ENCODE measurements around the gene GJA4. TPM values are rescaled to one million over a fixed set of nuclear protein-coding genes. Genes with fewer than 3 reads are reported as not detected.

Gene GJA4
- total and polyA plus RNA-seq, 2 donors (not counting 1 experiment from before 2014, with no cell fraction given): not detected

- H3K27me3 ChIP-seq (ENCODE audit: control insufficient read depth, insufficient read depth, low read length): no peaks in the 10 kb centered on the region
- H3K4me1 ChIP-seq (ENCODE audit: control insufficient read depth, extremely low read depth, insufficient read depth, low read length): no peaks in the 10 kb centered on the region
- TF ChIP-seq CTCF (conservative IDR thresholded peaks at IDR 0.05 in 1 of 2, IDR thresholded peaks at IDR 0.05 in 1 of 2; ENCODE audit: low read depth in 1 of 2, low read length in 2 of 2) (no peak), EZH2 (IDR thresholded peaks at IDR 0.05; ENCODE audit: low read length, missing control alignments) (no peak)
- H3K27ac ChIP-seq (ENCODE audit: insufficient read depth, low read length): no peak overlapping the region
- DNase-seq (ENCODE audit: low read depth in 2 of 2): no peak
- H2AFZ ChIP-seq (ENCODE audit: low read length): no peak overlapping the region
- no peaks in the 10 kb centered on the region for H3K79me2 ChIP-seq (ENCODE audit: control insufficient read depth, insufficient read depth, low read length)
- H3K9ac ChIP-seq (ENCODE audit: insufficient read depth, low read length): no peak overlapping the region
- no peak overlapping the region for H3K4me2 ChIP-seq (ENCODE audit: extremely low read depth, insufficient read depth, low read length)
- H3K36me3 ChIP-seq (ENCODE audit: control insufficient read depth, insufficient read depth, low read length): no peaks in the 10 kb centered on the region
- H3K9me3 ChIP-seq (ENCODE audit: control insufficient read depth, insufficient read depth, low read depth, low read length): no peaks in the 10 kb centered on the region
- no peaks in the 10 kb centered on the region for H4K20me1 ChIP-seq (ENCODE audit: control insufficient read depth, extremely low read depth, insufficient read depth, low read length)
- H3K4me3 ChIP-seq (replicated peaks in 1 of 4; ENCODE audit: control extremely low read depth in 1 of 4, insufficient read depth in 1 of 4, low read depth in 3 of 4, low read length in 4 of 4): no peak overlapping the region
Observed at GRCh38 chr1:34761176-34761761, 31.5 kb upstream of the GJA4 start.

GRCh38 chr1:34761776-34762307 lies 31.0 kb upstream of the GJA4 start:
- no peak for DNase-seq (ENCODE audit: low read depth in 2 of 2)
- Histone ChIP-seq H4K20me1 (ENCODE audit: control insufficient read depth, extremely low read depth, insufficient read depth, low read length) (no peaks in the 10 kb centered on the region), H3K27ac (ENCODE audit: insufficient read depth, low read length) (no peak overlapping the region), H3K79me2 (ENCODE audit: control insufficient read depth, insufficient read depth, low read length) (no peaks in the 10 kb centered on the region), H3K9me3 (ENCODE audit: control insufficient read depth, insufficient read depth, low read depth, low read length) (no peaks in the 10 kb centered on the region), H2AFZ (ENCODE audit: low read length) (no peak overlapping the region), H3K4me3 (replicated peaks in 1 of 4; ENCODE audit: control extremely low read depth in 1 of 4, insufficient read depth in 1 of 4, low read depth in 3 of 4, low read length in 4 of 4) (no peak overlapping the region), H3K27me3 (ENCODE audit: control insufficient read depth, insufficient read depth, low read length) (no peaks in the 10 kb centered on the region), H3K4me2 (ENCODE audit: extremely low read depth, insufficient read depth, low read length) (no peak overlapping the region), H3K36me3 (ENCODE audit: control insufficient read depth, insufficient read depth, low read length) (no peaks in the 10 kb centered on the region), H3K4me1 (ENCODE audit: control insufficient read depth, extremely low read depth, insufficient read depth, low read length) (no peaks in the 10 kb centered on the region), H3K9ac (ENCODE audit: insufficient read depth, low read length) (no peak overlapping the region)
- no peak for TF ChIP-seq EZH2 (IDR thresholded peaks at IDR 0.05; ENCODE audit: low read length, missing control alignments)
- TF ChIP-seq CTCF (conservative IDR thresholded peaks at IDR 0.05 in 1 of 2, IDR thresholded peaks at IDR 0.05 in 1 of 2; ENCODE audit: low read depth in 1 of 2, low read length in 2 of 2): no peak

- Histone ChIP-seq H3K27ac (ENCODE audit: insufficient read depth, low read length) (no peak overlapping the region), H3K79me2 (ENCODE audit: control insufficient read depth, insufficient read depth, low read length) (no peaks in the 10 kb centered on the region), H3K9me3 (ENCODE audit: control insufficient read depth, insufficient read depth, low read depth, low read length) (no peaks in the 10 kb centered on the region), H2AFZ (ENCODE audit: low read length) (no peak overlapping the region), H3K36me3 (ENCODE audit: control insufficient read depth, insufficient read depth, low read length) (no peaks in the 10 kb centered on the region), H3K9ac (ENCODE audit: insufficient read depth, low read length) (no peak overlapping the region), H3K4me3 (replicated peaks in 1 of 4; ENCODE audit: control extremely low read depth in 1 of 4, insufficient read depth in 1 of 4, low read depth in 3 of 4, low read length in 4 of 4) (no peak overlapping the region), H3K27me3 (ENCODE audit: control insufficient read depth, insufficient read depth, low read length) (no peaks in the 10 kb centered on the region), H4K20me1 (ENCODE audit: control insufficient read depth, extremely low read depth, insufficient read depth, low read length) (no peaks in the 10 kb centered on the region), H3K4me2 (ENCODE audit: extremely low read depth, insufficient read depth, low read length) (no peak overlapping the region), H3K4me1 (ENCODE audit: control insufficient read depth, extremely low read depth, insufficient read depth, low read length) (no peaks in the 10 kb centered on the region)
- no peak for DNase-seq (ENCODE audit: low read depth in 2 of 2)
- TF ChIP-seq EZH2 (IDR thresholded peaks at IDR 0.05; ENCODE audit: low read length, missing control alignments) (no peak), CTCF (conservative IDR thresholded peaks at IDR 0.05 in 1 of 2, IDR thresholded peaks at IDR 0.05 in 1 of 2; ENCODE audit: low read depth in 1 of 2, low read length in 2 of 2) (no peak)
Observed at GRCh38 chr1:34762474-34763141, 30.2 kb upstream of the GJA4 start.

Measured in fibroblast of lung (primary cell).